Fibroblast of lung (primary cell): Measurements from ENCODE around the gene ARIH2.

Source experiments
- EZH2 ChIP-seq: IDR thresholded peaks from 2 replicates; pipeline ENCODE4 v1.5.1; 2012; ENCODE audit warnings: low read length, control low read depth, mild to moderate bottlenecking; ENCODE audit errors: missing control alignments
- TF ChIP-seq, protein P1 (sequence below), 2 donors: IDR thresholded peaks in 1 of 2; conservative IDR thresholded peaks in 1 of 2; 1 replicate in 1 of 2; 2 replicates in 1 of 2; pipeline ENCODE4 v1.5.1; 2011 to 2012; ENCODE audit warnings: low read length in 2 of 2, control low read depth in 1 of 2, inconsistent platforms in 1 of 2, low read depth in 1 of 2, mild to moderate bottlenecking in 1 of 2

DNA sequence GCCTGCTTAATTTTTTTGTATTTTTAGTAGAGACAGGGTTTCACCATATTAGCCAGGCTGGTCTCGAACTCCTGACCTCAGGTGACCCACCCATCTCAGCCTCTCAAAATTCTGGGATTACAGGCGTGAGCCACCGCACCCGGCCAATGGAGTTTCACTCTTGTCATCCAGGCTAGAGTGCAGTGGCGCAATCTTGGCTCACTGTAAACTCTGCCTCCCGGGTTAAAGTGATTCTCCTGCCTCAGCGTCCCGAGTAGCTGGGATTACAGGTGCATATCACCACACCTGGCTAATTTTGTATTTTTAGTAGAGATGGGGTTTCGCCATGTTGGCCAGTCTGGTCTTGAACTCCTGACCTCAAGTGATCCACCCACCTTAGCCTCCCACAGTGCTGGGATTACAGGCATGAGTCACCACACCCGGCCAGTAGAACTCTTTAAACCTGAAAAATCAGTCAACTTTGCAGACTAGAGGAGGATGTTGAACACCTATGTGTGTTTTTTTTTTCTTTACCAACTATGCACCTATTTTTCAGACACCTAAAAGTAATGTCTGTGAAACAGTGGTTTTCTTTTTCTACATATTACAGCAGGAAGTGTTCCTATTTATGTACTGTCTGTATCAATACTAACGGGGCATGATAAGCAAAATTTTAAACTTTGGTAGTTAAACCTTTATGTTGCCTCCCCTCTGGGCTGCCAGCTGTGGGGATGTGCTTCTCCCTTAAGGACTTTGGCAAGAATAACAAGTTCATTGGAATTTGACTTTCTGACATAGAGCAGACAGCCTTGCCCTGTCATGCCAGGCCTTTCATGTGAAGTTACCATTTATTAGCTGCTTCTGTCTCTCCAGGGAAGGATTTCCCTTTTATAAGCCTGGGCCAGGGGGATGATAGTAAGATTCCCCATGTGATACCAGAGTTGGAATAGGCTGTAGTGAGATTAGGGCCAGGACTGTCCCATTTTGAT, 8.1 kb downstream of the ARIH2 start:
- TF ChIP-seq, protein P1, sequence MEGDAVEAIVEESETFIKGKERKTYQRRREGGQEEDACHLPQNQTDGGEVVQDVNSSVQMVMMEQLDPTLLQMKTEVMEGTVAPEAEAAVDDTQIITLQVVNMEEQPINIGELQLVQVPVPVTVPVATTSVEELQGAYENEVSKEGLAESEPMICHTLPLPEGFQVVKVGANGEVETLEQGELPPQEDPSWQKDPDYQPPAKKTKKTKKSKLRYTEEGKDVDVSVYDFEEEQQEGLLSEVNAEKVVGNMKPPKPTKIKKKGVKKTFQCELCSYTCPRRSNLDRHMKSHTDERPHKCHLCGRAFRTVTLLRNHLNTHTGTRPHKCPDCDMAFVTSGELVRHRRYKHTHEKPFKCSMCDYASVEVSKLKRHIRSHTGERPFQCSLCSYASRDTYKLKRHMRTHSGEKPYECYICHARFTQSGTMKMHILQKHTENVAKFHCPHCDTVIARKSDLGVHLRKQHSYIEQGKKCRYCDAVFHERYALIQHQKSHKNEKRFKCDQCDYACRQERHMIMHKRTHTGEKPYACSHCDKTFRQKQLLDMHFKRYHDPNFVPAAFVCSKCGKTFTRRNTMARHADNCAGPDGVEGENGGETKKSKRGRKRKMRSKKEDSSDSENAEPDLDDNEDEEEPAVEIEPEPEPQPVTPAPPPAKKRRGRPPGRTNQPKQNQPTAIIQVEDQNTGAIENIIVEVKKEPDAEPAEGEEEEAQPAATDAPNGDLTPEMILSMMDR (conservative IDR thresholded peaks at IDR 0.05 in 1 of 2, IDR thresholded peaks at IDR 0.05 in 1 of 2; ENCODE audit: low read depth in 1 of 2, low read length in 2 of 2), result no peak
- TF ChIP-seq EZH2, result no peak
